Astrocyte (in vitro differentiated cells and primary cell): ENCODE measurements around the gene SPRED3. TPM values are rescaled to one million over a fixed set of nuclear protein-coding genes. Genes with fewer than 3 reads are reported as not detected.

Source experiments
- DNase-seq: peaks from one replicate; pipeline ENCODE4 v3.0.0-alpha.2; 2010; ENCODE audit warnings: low read depth
- FAIRE-seq: peaks from 2 replicates; lab custom pipeline; 2011; peaks lifted over from hg19 to GRCh38; lab: Jason Lieb, UNC
- H2AFZ ChIP-seq: 2 replicates; pipeline ENCODE4 v1.6.0; 2012; ENCODE audit warnings: low read depth, low read length, inconsistent platforms
- H3K27ac ChIP-seq: 2 replicates; pipeline ENCODE4 v1.5.1; 2011; ENCODE audit warnings: low read depth, low read length, inconsistent platforms
- H3K27me3 ChIP-seq: 2 replicates; pipeline ENCODE4 v1.6.0; 2011; ENCODE audit warnings: low read length, inconsistent platforms; ENCODE audit not compliant: insufficient read depth
- H3K36me3 ChIP-seq: 2 replicates; pipeline ENCODE4 v1.5.1; 2011; ENCODE audit warnings: low read length, inconsistent platforms; ENCODE audit not compliant: insufficient read depth
- H3K4me1 ChIP-seq: 2 replicates; pipeline ENCODE4 v1.5.1; 2011; ENCODE audit warnings: low read length, inconsistent platforms; ENCODE audit not compliant: insufficient read depth
- H3K4me2 ChIP-seq: 2 replicates; pipeline ENCODE4 v1.6.0; 2012; ENCODE audit warnings: low read length, inconsistent platforms
- H3K4me3 ChIP-seq: 2 replicates; pipeline ENCODE4 v1.5.1; 2011; ENCODE audit warnings: low read depth, mild to moderate bottlenecking, low read length, inconsistent platforms; ENCODE audit not compliant: insufficient read depth
- H3K79me2 ChIP-seq: 2 replicates; pipeline ENCODE4 v1.6.0; 2012; ENCODE audit warnings: mild to moderate bottlenecking, low read length, inconsistent platforms; ENCODE audit not compliant: insufficient read depth
- H3K9ac ChIP-seq: 2 replicates; pipeline ENCODE4 v1.6.0; 2012; ENCODE audit warnings: mild to moderate bottlenecking, low read length, inconsistent platforms
- H3K9me3 ChIP-seq: 2 replicates; pipeline ENCODE4 v1.5.1; 2012; ENCODE audit warnings: low read depth, mild to moderate bottlenecking, low read length, inconsistent platforms; ENCODE audit not compliant: insufficient read depth
- H4K20me1 ChIP-seq: 2 replicates; pipeline ENCODE4 v1.6.0; 2012; ENCODE audit warnings: low read length, inconsistent platforms; ENCODE audit not compliant: insufficient read depth
- H3K27ac Mint-ChIP-seq: one replicate; pipeline ENCODE4 v1.8.0; 2021; ENCODE audit warnings: mild to moderate bottlenecking, mixed read lengths; ENCODE audit not compliant: unreplicated experiment
- H3K27me3 Mint-ChIP-seq: one replicate; pipeline ENCODE4 v1.8.0; 2021; ENCODE audit warnings: low read depth, mixed read lengths; ENCODE audit not compliant: unreplicated experiment
- H3K36me3 Mint-ChIP-seq: one replicate; pipeline ENCODE4 v1.8.0; 2021; ENCODE audit warnings: low read depth, mixed read lengths; ENCODE audit not compliant: unreplicated experiment
- H3K4me1 Mint-ChIP-seq: one replicate; pipeline ENCODE4 v1.8.0; 2021; ENCODE audit warnings: low read depth, mixed read lengths; ENCODE audit not compliant: unreplicated experiment
- H3K4me3 Mint-ChIP-seq: one replicate; pipeline ENCODE4 v1.8.0; 2021; ENCODE audit warnings: mild to moderate bottlenecking, moderate library complexity, mixed read lengths; ENCODE audit not compliant: unreplicated experiment
- H3K9me3 Mint-ChIP-seq: one replicate; pipeline ENCODE4 v1.8.0; 2021; ENCODE audit warnings: mild to moderate bottlenecking, mixed read lengths; ENCODE audit not compliant: unreplicated experiment
- EZH2 ChIP-seq: IDR thresholded peaks from 2 replicates; pipeline ENCODE4 v1.6.1; 2012; ENCODE audit warnings: mild to moderate bottlenecking, low read length, inconsistent platforms; ENCODE audit not compliant: insufficient read depth
- total RNA-seq: library from RNA; stranded (reverse); gene quantifications from 2 replicates; pipeline ENCODE4 v1.2.1, GENCODE V29; 2021
- TF ChIP-seq, protein P1 (sequence below): IDR thresholded peaks from 2 replicates; pipeline ENCODE4 v1.5.1; 2011; ENCODE audit warnings: low read depth, mild to moderate bottlenecking, inconsistent platforms, low read length, moderate library complexity; ENCODE audit not compliant: insufficient read depth

Gene SPRED3
- total RNA-seq, 1 donor from 2014 or later: 19.0 TPM

DNA sequence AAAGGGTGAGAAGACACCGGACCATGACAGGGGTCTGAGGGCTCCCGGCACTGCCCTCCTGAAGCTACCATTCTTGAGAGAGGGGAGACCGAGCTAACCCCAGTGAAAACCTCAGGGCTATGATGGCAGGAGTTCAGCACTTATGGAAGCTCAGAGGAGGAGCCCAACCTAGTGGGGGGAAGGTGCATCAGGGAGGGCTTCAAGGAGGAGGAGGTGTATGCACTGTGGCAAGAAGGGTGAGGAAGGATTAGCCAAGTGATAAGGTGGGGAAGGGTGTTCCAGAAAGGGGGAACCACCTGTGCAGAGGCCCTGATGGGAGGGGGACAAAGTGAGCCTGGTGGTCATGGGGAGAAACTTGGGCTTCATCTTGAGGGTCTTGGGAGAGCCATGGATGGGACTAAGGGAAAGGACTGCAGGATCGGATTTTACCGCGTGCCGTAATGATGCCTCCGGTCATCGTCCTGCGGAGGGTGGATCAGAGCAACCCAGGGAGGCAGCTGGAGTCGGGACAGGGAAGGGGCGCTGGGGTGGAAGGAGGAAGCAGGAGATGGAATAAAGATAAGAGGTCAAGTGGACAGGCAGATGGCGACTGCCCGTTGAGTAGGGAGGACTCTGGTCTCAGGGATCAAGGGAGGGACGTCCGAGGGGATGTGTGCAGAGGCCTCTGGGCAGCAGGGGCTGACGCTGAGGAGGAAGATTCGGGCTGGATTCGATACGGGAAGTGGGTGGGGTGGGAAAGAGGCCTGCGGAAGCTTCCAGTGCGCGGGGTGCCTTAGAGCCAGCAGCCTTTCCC, 27.5 kb upstream of the SPRED3 start:
- Mint-ChIP-seq H3K4me1 (no peaks in the 10 kb centered on the region), H3K9me3 (no peaks in the 10 kb centered on the region), H3K27me3 (peaks cover 43% of the 10 kb centered on the region), H3K36me3 (no peaks in the 10 kb centered on the region), H3K4me3 (peak overlapping the region; percentile 85), H3K27ac (no peak overlapping the region)
- Histone ChIP-seq H4K20me1 (no peaks in the 10 kb centered on the region), H3K27ac (no peak overlapping the region), H3K9ac (no peak overlapping the region), H3K4me3 (peak overlapping the region; percentile 65), H3K9me3 (no peaks in the 10 kb centered on the region), H3K4me2 (peak overlapping the region; percentile 85), H3K36me3 (no peaks in the 10 kb centered on the region), H3K27me3 (peaks cover 29% of the 10 kb centered on the region), H2AFZ (peak overlapping the region; percentile 94), H3K4me1 (peaks cover 9% of the 10 kb centered on the region), H3K79me2 (no peaks in the 10 kb centered on the region)
- TF ChIP-seq EZH2: no peak
- TF ChIP-seq, protein P1, sequence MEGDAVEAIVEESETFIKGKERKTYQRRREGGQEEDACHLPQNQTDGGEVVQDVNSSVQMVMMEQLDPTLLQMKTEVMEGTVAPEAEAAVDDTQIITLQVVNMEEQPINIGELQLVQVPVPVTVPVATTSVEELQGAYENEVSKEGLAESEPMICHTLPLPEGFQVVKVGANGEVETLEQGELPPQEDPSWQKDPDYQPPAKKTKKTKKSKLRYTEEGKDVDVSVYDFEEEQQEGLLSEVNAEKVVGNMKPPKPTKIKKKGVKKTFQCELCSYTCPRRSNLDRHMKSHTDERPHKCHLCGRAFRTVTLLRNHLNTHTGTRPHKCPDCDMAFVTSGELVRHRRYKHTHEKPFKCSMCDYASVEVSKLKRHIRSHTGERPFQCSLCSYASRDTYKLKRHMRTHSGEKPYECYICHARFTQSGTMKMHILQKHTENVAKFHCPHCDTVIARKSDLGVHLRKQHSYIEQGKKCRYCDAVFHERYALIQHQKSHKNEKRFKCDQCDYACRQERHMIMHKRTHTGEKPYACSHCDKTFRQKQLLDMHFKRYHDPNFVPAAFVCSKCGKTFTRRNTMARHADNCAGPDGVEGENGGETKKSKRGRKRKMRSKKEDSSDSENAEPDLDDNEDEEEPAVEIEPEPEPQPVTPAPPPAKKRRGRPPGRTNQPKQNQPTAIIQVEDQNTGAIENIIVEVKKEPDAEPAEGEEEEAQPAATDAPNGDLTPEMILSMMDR: no peak
- FAIRE-seq (no peak), DNase-seq (no peak)

DNA sequence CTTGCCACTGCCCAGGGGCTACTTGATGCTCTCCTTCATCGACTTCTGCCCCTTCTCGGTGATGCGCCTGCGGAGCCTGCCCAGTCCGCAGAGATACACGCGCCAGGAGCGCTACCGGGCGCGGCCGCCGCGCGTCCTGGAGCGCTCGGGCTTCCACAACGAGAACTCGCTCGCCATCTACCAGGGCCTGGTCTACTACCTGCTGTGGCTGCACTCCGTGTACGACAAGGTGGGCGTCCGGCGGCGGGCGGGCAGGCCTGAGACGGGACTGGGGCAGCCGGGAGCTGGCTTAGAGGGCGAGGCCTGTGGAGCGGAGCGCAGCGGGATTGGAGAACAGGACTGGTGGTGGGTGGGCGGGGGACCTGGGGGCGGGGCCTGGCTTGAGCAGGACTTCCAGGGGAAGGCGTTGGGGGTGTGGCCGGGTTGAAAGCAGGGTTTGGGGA, 26.8 kb upstream of the SPRED3 start:
- TF ChIP-seq EZH2: no peak
- TF ChIP-seq, protein P1: no peak
- FAIRE-seq (no peak), DNase-seq (peak; percentile 59)
- no peaks in the 10 kb centered on the region for H4K20me1 ChIP-seq
- no peak overlapping the region for H3K9ac ChIP-seq
- H3K36me3 ChIP-seq: no peaks in the 10 kb centered on the region
- H3K4me3 ChIP-seq: peak overlapping the region; percentile 65
- H3K4me1 ChIP-seq: peaks cover 9% of the 10 kb centered on the region
- Mint-ChIP-seq H3K4me3 (peak overlapping the region; percentile 85), H3K27ac (no peak overlapping the region), H3K4me1 (no peaks in the 10 kb centered on the region), H3K9me3 (no peaks in the 10 kb centered on the region), H3K36me3 (no peaks in the 10 kb centered on the region), H3K27me3 (peaks cover 40% of the 10 kb centered on the region)
- H3K4me2 ChIP-seq: peak overlapping the region; percentile 85
- peak overlapping the region; percentile 94 for H2AFZ ChIP-seq
- no peak overlapping the region for H3K27ac ChIP-seq
- no peaks in the 10 kb centered on the region for H3K79me2 ChIP-seq
- no peaks in the 10 kb centered on the region for H3K9me3 ChIP-seq
- peaks cover 25% of the 10 kb centered on the region for H3K27me3 ChIP-seq
